ENCODE data around the gene TNFRSF18.

Gene TNFRSF18

GRCh38 chr1:1223891-1224290, 17.5 kb upstream of the TNFRSF18 start:
- Histone ChIP-seq H3K14ac (ENCODE audit: low read length) (no peak overlapping the region), H3K27ac (ENCODE audit: low read depth, low read length) (no peak overlapping the region), H4K91ac (ENCODE audit: low read depth, low read length) (no peak overlapping the region), H3K79me2 (ENCODE audit: control insufficient read depth, insufficient read depth, low read length, poor library complexity) (no peaks in the 10 kb centered on the region), H2BK120ac (ENCODE audit: insufficient read depth, low read length, poor library complexity) (no peak overlapping the region), H3K36me3 (ENCODE audit: control insufficient read depth in 1 of 2, insufficient read depth in 2 of 2, low read length in 2 of 2) (peaks cover 86 to 94% of the 10 kb centered on the region in 2 experiments), H2AFZ (ENCODE audit: insufficient read depth, low read length, poor library complexity) (no peak overlapping the region), H3K27me3 (ENCODE audit: insufficient read depth, low read length) (no peaks in the 10 kb centered on the region), H3K18ac (ENCODE audit: low read length) (no peak overlapping the region), H2BK5ac (ENCODE audit: low read depth, low read length, poor library complexity) (no peak overlapping the region), H4K8ac (ENCODE audit: low read depth, low read length) (no peak overlapping the region), H3K4me1 (ENCODE audit: control insufficient read depth in 1 of 2, insufficient read depth in 2 of 2, low read length in 2 of 2) (no peaks in the 10 kb centered on the region), H3K4ac (ENCODE audit: low read depth, low read length) (no peak overlapping the region), H3K4me2 (ENCODE audit: low read length) (no peak overlapping the region), H2AK5ac (ENCODE audit: low read length) (no peak overlapping the region), H3K4me3 (ENCODE audit: low read depth, low read length) (no peak overlapping the region), H3K9ac (ENCODE audit: low read length) (no peak overlapping the region), H4K12ac (ENCODE audit: low read depth, low read length) (no peak overlapping the region), H3K79me1 (ENCODE audit: low read length) (no peaks in the 10 kb centered on the region), H2BK12ac (ENCODE audit: low read length) (no peak overlapping the region), H3K9me3 (ENCODE audit: insufficient read depth, low read depth, low read length) (peaks cover 5% of the 10 kb centered on the region), H3K23ac (ENCODE audit: low read length) (no peak overlapping the region)
- no peak for DNase-seq
- no CpG with 5 or more reads among the region's 21 CpGs for WGBS (ENCODE audit: extremely low coverage, insufficient coverage, insufficient read length)

DNA sequence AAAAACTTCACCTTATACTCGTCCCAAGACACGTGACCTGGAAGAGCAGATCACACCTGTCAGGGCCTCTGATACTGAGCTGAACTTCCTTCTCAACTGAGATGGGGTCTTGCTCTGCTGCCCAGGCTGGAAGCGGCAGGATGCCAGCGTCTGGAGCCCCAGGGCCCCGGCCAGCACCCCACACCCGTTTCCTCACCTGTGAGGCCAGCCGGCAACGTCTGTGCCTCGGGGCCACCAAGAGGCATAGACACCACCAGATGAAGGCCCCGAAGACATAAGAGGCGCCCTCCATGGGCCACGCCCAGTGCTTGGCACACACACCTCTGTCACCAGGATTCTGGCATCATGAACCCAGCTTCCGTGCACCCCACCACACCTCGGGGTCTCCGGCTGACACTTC, 16.9 kb upstream of the TNFRSF18 start:
- no peak overlapping the region for H4K91ac ChIP-seq (ENCODE audit: low read depth, low read length)
- H3K4ac ChIP-seq (ENCODE audit: low read depth, low read length): no peak overlapping the region
- peaks cover 88 to 94% of the 10 kb centered on the region in 2 experiments for H3K36me3 ChIP-seq (ENCODE audit: control insufficient read depth in 1 of 2, insufficient read depth in 2 of 2, low read length in 2 of 2)
- H3K79me2 ChIP-seq (ENCODE audit: control insufficient read depth, insufficient read depth, low read length, poor library complexity): no peaks in the 10 kb centered on the region
- H4K12ac ChIP-seq (ENCODE audit: low read depth, low read length): no peak overlapping the region
- no peak for DNase-seq
- H3K4me2 ChIP-seq (ENCODE audit: low read length): no peak overlapping the region
- no peaks in the 10 kb centered on the region for H3K79me1 ChIP-seq (ENCODE audit: low read length)
- no peak overlapping the region for H2BK12ac ChIP-seq (ENCODE audit: low read length)
- H2AK5ac ChIP-seq (ENCODE audit: low read length): no peak overlapping the region
- WGBS (ENCODE audit: extremely low coverage, insufficient coverage, insufficient read length): no CpG with 5 or more reads among the region's 15 CpGs
- no peak overlapping the region for H3K4me3 ChIP-seq (ENCODE audit: low read depth, low read length)
- no peak overlapping the region for H3K27ac ChIP-seq (ENCODE audit: low read depth, low read length)
- no peaks in the 10 kb centered on the region for H3K27me3 ChIP-seq (ENCODE audit: insufficient read depth, low read length)
- no peak overlapping the region for H2AFZ ChIP-seq (ENCODE audit: insufficient read depth, low read length, poor library complexity)
- no peaks in the 10 kb centered on the region for H3K4me1 ChIP-seq (ENCODE audit: control insufficient read depth in 1 of 2, insufficient read depth in 2 of 2, low read length in 2 of 2)
- no peak overlapping the region for H2BK120ac ChIP-seq (ENCODE audit: insufficient read depth, low read length, poor library complexity)
- H2BK5ac ChIP-seq (ENCODE audit: low read depth, low read length, poor library complexity): no peak overlapping the region
- no peak overlapping the region for H3K23ac ChIP-seq (ENCODE audit: low read length)
- peaks cover 4% of the 10 kb centered on the region for H3K9me3 ChIP-seq (ENCODE audit: insufficient read depth, low read depth, low read length)
- no peak overlapping the region for H3K9ac ChIP-seq (ENCODE audit: low read length)
- no peak overlapping the region for H4K8ac ChIP-seq (ENCODE audit: low read depth, low read length)
- no peak overlapping the region for H3K18ac ChIP-seq (ENCODE audit: low read length)
- no peak overlapping the region for H3K14ac ChIP-seq (ENCODE audit: low read length)

DNA sequence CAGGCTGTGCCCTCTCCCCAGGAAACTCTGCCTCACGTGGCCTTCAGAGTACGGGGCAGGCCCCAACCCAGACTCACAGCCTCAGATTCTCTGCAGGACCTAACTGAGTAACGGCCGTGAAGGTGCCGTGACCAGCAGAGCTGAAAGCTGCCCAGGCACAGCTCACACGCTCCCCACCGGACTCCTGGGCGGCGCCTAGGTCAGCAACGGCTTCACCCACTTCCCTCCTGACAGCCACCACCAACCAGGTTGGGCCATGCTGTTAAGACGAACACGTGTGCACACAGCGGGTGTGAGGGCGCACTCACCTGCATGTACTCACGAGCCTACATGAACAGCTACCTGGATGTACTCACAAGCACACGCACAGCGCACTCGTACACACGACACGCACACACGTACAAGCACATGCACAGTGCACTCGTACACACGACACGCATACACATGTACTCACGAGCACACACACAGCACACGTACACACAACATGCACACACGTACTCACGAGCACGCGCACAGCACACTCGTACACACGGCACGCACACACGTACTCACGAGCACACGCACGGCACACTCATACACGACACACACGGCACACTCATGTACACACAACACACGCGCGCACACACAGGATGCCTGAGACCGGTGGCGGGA, 16.3 kb upstream of the TNFRSF18 start:
- no peak overlapping the region for H3K18ac ChIP-seq (ENCODE audit: low read length)
- peaks cover 88 to 94% of the 10 kb centered on the region in 2 experiments for H3K36me3 ChIP-seq (ENCODE audit: control insufficient read depth in 1 of 2, insufficient read depth in 2 of 2, low read length in 2 of 2)
- H4K8ac ChIP-seq (ENCODE audit: low read depth, low read length): no peak overlapping the region
- no peak overlapping the region for H3K9ac ChIP-seq (ENCODE audit: low read length)
- no CpG with 5 or more reads among the region's 44 CpGs for WGBS (ENCODE audit: extremely low coverage, insufficient coverage, insufficient read length)
- H3K23ac ChIP-seq (ENCODE audit: low read length): no peak overlapping the region
- H3K27me3 ChIP-seq (ENCODE audit: insufficient read depth, low read length): no peaks in the 10 kb centered on the region
- no peak overlapping the region for H3K14ac ChIP-seq (ENCODE audit: low read length)
- no peak overlapping the region for H4K91ac ChIP-seq (ENCODE audit: low read depth, low read length)
- no peak for DNase-seq
- no peaks in the 10 kb centered on the region for H3K4me1 ChIP-seq (ENCODE audit: control insufficient read depth in 1 of 2, insufficient read depth in 2 of 2, low read length in 2 of 2)
- H2AK5ac ChIP-seq (ENCODE audit: low read length): no peak overlapping the region
- H2BK120ac ChIP-seq (ENCODE audit: insufficient read depth, low read length, poor library complexity): no peak overlapping the region
- no peak overlapping the region for H3K4ac ChIP-seq (ENCODE audit: low read depth, low read length)
- no peak overlapping the region for H2BK5ac ChIP-seq (ENCODE audit: low read depth, low read length, poor library complexity)
- no peak overlapping the region for H2AFZ ChIP-seq (ENCODE audit: insufficient read depth, low read length, poor library complexity)
- no peak overlapping the region for H3K27ac ChIP-seq (ENCODE audit: low read depth, low read length)
- H3K4me2 ChIP-seq (ENCODE audit: low read length): no peak overlapping the region
- H3K4me3 ChIP-seq (ENCODE audit: low read depth, low read length): peak overlapping the region; percentile 13
- H2BK12ac ChIP-seq (ENCODE audit: low read length): no peak overlapping the region
- no peaks in the 10 kb centered on the region for H3K79me1 ChIP-seq (ENCODE audit: low read length)
- H4K12ac ChIP-seq (ENCODE audit: low read depth, low read length): no peak overlapping the region
- H3K79me2 ChIP-seq (ENCODE audit: control insufficient read depth, insufficient read depth, low read length, poor library complexity): no peaks in the 10 kb centered on the region
- H3K9me3 ChIP-seq (ENCODE audit: insufficient read depth, low read depth, low read length): peaks cover 4% of the 10 kb centered on the region

GRCh38 chr1:1221887-1222574, 15.6 kb upstream of the TNFRSF18 start:
- H3K9me3 ChIP-seq (ENCODE audit: insufficient read depth, low read depth, low read length): peaks cover 4% of the 10 kb centered on the region
- no peak overlapping the region for H2BK12ac ChIP-seq (ENCODE audit: low read length)
- no peak overlapping the region for H2AK5ac ChIP-seq (ENCODE audit: low read length)
- no peak overlapping the region for H4K12ac ChIP-seq (ENCODE audit: low read depth, low read length)
- H4K91ac ChIP-seq (ENCODE audit: low read depth, low read length): no peak overlapping the region
- H3K36me3 ChIP-seq (ENCODE audit: control insufficient read depth in 1 of 2, insufficient read depth in 2 of 2, low read length in 2 of 2): peaks cover 89 to 94% of the 10 kb centered on the region in 2 experiments
- H3K18ac ChIP-seq (ENCODE audit: low read length): no peak overlapping the region
- H2BK120ac ChIP-seq (ENCODE audit: insufficient read depth, low read length, poor library complexity): no peak overlapping the region
- no CpG with 5 or more reads among the region's 30 CpGs for WGBS (ENCODE audit: extremely low coverage, insufficient coverage, insufficient read length)
- H3K79me1 ChIP-seq (ENCODE audit: low read length): no peaks in the 10 kb centered on the region
- no peak overlapping the region for H4K8ac ChIP-seq (ENCODE audit: low read depth, low read length)
- no peak overlapping the region for H3K4me2 ChIP-seq (ENCODE audit: low read length)
- H3K4me1 ChIP-seq (ENCODE audit: control insufficient read depth in 1 of 2, insufficient read depth in 2 of 2, low read length in 2 of 2): no peaks in the 10 kb centered on the region
- no peak overlapping the region for H2AFZ ChIP-seq (ENCODE audit: insufficient read depth, low read length, poor library complexity)
- H3K27me3 ChIP-seq (ENCODE audit: insufficient read depth, low read length): no peaks in the 10 kb centered on the region
- H3K27ac ChIP-seq (ENCODE audit: low read depth, low read length): no peak overlapping the region
- H3K9ac ChIP-seq (ENCODE audit: low read length): no peak overlapping the region
- H3K4me3 ChIP-seq (ENCODE audit: low read depth, low read length): no peak overlapping the region
- no peak overlapping the region for H2BK5ac ChIP-seq (ENCODE audit: low read depth, low read length, poor library complexity)
- H3K4ac ChIP-seq (ENCODE audit: low read depth, low read length): no peak overlapping the region
- H3K79me2 ChIP-seq (ENCODE audit: control insufficient read depth, insufficient read depth, low read length, poor library complexity): no peaks in the 10 kb centered on the region
- no peak overlapping the region for H3K23ac ChIP-seq (ENCODE audit: low read length)
- H3K14ac ChIP-seq (ENCODE audit: low read length): no peak overlapping the region
- DNase-seq: no peak
